NCI-H446 treated with DMSO at 0.1 percent for 48 hours (cell line): ENCODE measurements around the gene CREB1.
"Not testable (repeated sequence)": the region's sequence is repeated elsewhere in the genome, so short reads cannot be mapped to it uniquely, and the experiment has no call there.

Experiments used
- DNase-seq: peaks from one replicate; lab custom pipeline; 2025; lab: John Stamatoyannopoulos, UW

CREB1 gene

DNA sequence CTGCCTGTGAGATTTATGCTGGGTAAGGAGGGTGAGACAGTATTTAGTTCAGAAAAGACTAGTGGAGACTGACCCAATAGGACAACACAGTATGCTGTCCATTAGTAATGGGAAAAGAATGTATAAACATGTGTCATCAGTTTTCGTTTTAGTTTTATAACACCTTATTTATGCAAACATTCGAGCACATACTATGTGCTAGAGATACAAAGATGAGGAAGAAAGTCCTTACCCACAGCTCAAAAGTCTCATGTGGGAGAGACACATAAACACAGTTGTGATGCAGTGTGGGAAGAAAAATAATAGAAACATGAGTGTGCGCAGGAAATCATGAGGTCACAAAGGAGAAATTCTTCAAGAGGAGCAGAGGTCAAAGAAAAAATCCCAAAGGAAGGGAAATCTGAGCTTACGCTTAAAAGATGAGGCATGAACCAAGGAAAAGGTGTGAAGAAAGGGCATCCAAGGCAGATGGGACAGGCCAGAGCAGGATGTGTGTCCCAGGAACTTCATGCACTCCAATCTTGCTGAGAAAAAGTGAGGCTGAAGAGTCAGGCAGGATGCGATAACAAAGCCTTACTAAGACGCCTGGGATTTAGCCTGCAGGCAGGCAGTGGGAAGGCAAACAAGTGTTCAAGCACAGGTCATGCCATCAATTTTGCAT lies 87.4 kb downstream of the CREB1 start:
- no peak for DNase-seq

DNA sequence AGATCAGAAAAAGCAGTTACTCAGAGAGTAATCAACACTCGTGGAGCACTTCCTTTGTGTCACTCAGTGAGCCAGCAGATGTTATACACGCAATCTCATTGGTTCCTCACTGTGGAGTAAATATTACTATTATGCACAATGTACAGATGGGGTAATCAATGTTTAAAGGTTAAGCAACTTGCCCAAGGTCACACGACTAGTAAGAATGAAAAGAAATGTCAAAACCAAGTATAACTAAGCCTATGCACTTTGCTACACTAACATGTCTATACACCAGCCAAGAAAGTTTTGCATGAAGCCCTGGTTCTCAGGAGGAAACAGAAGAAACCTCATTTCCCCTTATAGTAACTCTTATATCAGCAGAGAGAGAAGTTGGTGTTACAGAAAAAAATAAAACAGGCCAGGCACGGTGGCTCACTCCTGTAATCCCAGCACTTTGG lies 90.0 kb downstream of the CREB1 start:
- no peak for DNase-seq

GRCh38 chr2:207621501-207622039 lies 91.8 kb downstream of the CREB1 start:
- no peak for DNase-seq

DNA sequence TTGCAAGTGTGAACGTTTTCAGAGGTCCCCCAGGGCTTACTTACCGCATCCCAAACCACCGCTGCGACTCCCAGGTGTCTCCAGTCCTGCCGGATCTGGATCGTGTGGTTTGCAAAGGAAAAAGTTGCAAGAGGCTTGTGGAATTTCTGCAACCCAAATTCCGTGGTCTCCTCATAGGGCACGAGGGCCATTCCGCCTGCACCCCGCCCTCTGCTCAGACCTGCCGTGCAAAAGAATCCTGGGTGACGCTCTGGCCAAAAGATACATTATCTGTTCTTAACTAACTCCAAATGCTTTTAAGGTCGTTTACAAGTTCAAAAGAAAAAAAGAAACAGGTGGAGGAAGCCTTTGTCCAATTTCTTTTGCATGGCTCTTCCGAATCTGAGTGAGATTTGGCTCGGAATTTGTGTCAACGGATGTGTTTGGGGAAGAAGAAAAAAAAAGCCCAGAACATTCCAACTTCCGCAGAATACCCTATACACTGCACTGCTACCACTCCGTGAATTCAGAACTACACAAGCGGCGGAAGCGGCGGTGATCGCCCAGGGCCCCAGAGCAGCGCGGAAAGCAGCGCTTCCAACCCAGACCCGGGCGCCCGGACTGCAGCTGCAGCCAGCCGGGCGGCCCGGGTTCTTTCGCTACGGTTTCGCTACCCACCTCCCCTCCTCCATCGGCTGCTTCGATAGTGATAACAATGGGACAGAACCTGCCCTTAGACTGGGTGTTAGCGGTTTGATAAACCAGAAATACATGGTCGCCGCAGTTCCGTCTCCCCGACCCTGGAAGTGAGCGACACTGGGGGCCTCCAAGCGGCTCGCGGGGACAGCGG lies 94.6 kb downstream of the CREB1 start:
- DNase-seq, result peak; percentile 37

DNA sequence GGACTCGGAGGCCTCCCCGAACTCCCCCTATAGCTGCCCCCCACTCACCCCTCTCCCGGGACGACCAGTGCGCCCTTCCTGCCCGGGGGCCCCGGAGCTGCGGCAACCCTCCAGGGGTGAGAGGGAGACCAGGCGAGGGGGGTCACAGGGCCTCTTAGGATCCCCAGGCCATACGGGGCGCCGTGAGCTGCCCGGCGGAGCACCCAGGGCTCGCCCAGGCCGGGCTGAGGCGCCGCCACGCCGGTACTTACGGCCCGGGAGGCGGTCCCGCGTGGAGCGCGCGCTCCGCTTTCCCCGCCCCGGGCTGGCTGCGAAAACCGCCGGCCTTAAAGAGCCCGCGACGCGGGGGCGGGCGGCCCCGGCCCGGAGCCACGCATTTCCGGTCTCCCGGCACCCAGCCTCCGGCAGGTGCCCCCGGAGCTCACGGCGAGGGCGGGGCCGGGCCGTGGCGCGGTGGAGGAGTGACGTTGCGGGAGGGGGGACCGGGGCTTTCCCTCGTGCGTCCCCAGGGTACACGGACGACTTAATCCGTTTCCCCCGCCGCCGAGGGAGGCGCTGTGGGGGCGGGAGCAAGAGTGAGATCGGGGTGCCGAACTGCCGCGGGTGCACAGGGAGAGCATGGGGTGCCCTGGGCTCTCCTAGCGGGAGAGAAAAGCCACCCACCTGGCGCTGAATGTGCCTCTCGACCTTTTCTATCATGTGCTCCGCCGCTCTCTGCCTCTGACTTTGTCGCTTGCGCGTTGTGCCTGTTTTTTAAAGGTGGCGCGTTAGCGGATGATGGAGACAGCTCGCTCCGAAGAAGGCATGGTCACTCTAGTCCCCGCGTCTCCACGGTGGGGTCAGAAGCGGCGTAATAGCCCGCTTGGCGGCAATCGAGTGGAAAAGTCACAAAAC lies 95.5 kb downstream of the CREB1 start, which contains the start of gene METTL21A:
METTL21A (minus strand) TSS at position 381 of the 894 bp plus-strand sequence. CDS start 1,019 bp downstream, outside the sequence.
- peak; percentile 71 for DNase-seq

DNA sequence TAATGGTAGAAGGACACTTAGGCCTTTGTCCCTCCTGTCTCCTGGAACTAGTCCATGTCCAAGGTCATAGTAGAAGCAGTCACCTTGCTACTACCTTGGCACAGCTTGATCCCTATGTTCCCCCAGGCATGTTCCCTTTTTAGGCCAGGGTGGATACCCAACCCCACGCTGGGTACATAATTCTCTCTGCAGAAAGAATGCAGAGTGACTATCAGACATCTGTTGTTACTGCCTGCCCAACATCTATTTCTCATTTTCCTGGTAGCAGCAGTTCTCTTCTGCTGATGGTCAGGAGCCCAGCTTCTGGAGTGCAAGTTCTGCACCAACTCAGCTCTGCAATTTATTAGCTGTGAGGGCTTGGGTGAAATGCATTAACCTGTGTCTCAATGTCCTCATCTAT lies 99.8 kb downstream of the CREB1 start:
- no peak for DNase-seq

- no peak for DNase-seq
These were observed 100.7 kb downstream of the CREB1 start for GRCh38 chr2:207630491-207630890.

DNA sequence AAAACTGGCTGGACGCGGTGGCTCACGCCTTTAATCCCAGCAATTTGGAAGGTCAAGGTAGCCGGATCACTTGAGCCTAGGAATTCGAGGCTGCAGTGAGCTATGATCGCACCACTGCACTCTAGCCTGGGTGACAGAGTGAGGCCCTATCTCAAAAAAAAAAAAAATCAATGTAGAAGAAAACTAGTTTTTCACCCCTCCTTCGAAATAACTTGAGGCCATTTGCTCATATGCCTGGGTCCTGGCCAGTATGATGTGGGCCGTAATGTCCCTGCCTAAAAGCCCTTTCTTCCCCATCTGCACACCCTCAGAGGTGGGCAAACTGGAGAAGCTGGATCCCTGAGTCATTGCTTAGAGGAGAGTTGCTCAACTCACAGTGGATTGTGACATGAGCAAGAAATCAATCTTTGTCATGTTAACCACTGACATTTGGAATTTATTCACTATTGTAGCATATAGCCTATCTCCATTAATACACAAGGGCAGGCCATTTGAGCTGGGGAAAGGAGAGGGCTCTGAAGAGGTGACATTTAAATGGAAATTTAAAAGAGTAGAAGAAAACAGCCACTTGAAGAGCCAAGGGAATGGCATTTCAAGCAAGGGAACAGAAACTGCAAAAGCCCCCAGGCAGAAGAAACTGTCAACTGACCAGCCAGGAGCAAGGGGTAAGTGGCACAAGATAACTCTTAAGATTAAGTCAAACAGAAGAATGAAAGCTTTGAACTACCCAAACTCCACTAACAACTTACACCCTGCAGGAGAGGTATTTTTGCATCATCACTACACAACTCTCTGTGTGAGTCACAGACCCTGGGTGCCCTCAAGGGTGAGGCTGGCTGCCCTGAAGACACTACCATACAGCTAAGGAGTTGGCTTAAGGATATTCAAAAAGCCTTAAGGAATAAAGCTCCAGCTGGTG lies 103.1 kb downstream of the CREB1 start:
- no peak for DNase-seq

DNA sequence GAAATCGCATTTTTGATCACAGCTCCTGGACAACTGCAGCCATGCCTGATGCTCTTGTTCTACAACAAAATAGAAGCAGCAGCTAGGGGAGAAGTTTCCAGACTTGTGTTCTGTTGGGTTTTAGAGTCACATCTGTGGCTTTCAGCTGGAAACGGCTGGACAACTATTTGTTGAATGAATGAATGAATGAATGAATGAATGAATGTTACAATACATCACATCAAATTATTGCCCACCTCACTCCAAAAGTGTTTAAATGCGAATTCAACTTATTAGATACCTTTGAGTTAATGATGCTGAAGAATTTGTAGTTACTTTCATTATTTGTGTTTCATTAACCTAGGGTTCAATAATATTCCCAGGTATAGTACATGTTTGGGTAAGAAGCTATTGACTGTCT lies 103.9 kb downstream of the CREB1 start:
- no peak for DNase-seq

GRCh38 chr2:207635468-207636200 lies 105.9 kb downstream of the CREB1 start:
- DNase-seq, result no peak

GRCh38 chr2:207639288-207639687 lies 109.5 kb downstream of the CREB1 start:
- DNase-seq, result not testable (repeated sequence)

GRCh38 chr2:207640160-207640559 lies 110.4 kb downstream of the CREB1 start:
- DNase-seq, result no peak

DNA sequence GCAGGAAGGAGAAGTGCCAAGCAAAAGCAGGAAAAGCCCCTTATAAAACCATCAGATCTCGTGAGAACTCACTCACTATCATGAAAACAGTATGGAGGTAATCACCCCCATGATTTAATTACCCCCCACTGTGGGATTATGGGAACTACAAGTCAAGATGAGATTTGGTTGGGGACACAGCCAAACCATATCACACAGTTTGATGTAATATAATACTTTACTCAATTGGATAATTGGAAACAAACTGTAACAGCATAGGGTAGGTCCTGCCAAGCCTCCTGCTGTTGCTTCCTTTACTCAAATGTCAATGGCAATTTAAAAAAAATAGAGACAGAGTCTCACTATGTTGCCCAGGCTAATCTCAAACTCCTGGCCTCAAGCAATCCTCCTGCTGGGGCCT lies 110.9 kb downstream of the CREB1 start:
- DNase-seq, result no peak

DNA sequence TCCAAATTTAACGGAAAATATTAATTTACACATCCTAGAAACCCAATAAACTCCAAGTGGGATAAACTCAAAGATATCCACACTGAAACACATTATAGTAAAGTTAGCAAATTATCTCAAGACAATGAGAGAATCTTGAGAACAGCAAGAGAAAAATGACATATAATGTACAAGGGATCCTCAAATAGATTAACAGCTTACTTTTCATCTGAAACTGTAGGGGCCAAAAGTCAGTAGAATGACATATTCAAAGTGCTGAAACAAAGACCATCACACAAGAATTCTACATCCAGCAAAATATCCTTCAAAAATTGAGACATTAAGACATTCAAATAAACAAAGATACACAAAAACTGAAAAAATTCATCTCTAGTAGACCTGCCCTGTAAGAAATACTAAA lies 114.1 kb downstream of the CREB1 start:
- DNase-seq, result no peak

DNA sequence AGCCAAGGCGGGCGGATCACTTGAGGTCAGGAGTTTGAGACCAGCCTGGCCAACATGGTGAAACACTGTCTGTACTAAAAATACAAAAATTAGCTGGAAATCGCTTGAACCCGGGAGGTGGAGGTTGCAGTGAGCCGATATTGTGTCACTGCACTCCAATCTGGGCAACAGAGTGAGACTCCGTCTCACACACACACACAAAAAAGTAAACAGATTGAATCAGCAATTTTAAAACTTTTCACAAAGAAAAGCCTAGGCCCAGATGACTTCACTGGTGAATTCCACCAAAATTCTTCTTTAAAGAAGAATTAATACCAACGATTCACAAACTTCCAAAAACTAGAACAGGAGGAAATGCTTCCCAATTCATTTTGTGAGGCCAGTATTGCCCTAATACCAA lies 116.8 kb downstream of the CREB1 start:
- DNase-seq, result not testable (repeated sequence)
